DOHH2 (cell line): ENCODE data around the gene OLFM1.

ENCODE experiments used
- H3F3A ChIP-seq: fragments of 200-600 bp; sonication (generic), shearing (Covaris generic); 2 replicates; pipeline ENCODE4 v1.6.0; 2016; ENCODE audit warnings: antibody characterized with exemption, mild to moderate bottlenecking; ENCODE audit not compliant: control insufficient read depth, insufficient read depth
- H3K27ac ChIP-seq: fragments of 200-600 bp; sonication (generic); 2 replicates; pipeline ENCODE4 v1.5.1; 2014; ENCODE audit warnings: low read depth, mild to moderate bottlenecking, low read length, moderate library complexity
- H3K27me3 ChIP-seq: fragments of 200-600 bp; sonication (generic); 2 replicates; pipeline ENCODE4 v1.6.1; 2014; ENCODE audit warnings: mild to moderate bottlenecking, low read length, mixed read lengths; ENCODE audit not compliant: control insufficient read depth
- H3K36me3 ChIP-seq: fragments of 200-600 bp; sonication (generic); 2 replicates; pipeline ENCODE4 v1.6.1; 2014; ENCODE audit warnings: mild to moderate bottlenecking, low read length, moderate library complexity, mixed read lengths; ENCODE audit not compliant: control insufficient read depth
- H3K4me1 ChIP-seq: fragments of 200-600 bp; sonication (generic); 2 replicates; pipeline ENCODE4 v1.6.1; 2014; ENCODE audit warnings: mild to moderate bottlenecking, low read length, mixed read lengths; ENCODE audit not compliant: control insufficient read depth
- H3K4me2 ChIP-seq: fragments of 200-600 bp; sonication (generic); 2 replicates; pipeline ENCODE4 v1.6.0; 2014; ENCODE audit warnings: mild to moderate bottlenecking, low read length, moderate library complexity
- H3K4me3 ChIP-seq: fragments of 200-600 bp; sonication (generic); 2 replicates; pipeline ENCODE4 v1.5.1; 2014; ENCODE audit warnings: mild to moderate bottlenecking, low read length, mixed read lengths
- H3K79me2 ChIP-seq: fragments of 200-600 bp; sonication (generic); 2 replicates; pipeline ENCODE4 v1.6.1; 2014; ENCODE audit warnings: mild to moderate bottlenecking, low read length, mixed read lengths; ENCODE audit not compliant: control insufficient read depth
- H3K9me2 ChIP-seq: fragments of 200-600 bp; sonication (generic); replicated peaks from 2 replicates; pipeline ENCODE4 v1.6.1; 2014; ENCODE audit warnings: mild to moderate bottlenecking, low read length, mixed read lengths; ENCODE audit not compliant: control insufficient read depth
- H3K9me3 ChIP-seq: fragments of 200-600 bp; sonication (generic); 2 replicates; pipeline ENCODE4 v1.6.1; 2014; ENCODE audit warnings: antibody characterized with exemption, low read length, mixed read lengths; ENCODE audit not compliant: control insufficient read depth, insufficient read depth
- H4K20me1 ChIP-seq: fragments of 200-600 bp; sonication (generic); 2 replicates; pipeline ENCODE4 v1.6.0; 2014; ENCODE audit warnings: low read depth, mild to moderate bottlenecking, antibody characterized with exemption, low read length, moderate library complexity; ENCODE audit not compliant: control insufficient read depth, insufficient read depth
- CTCF ChIP-seq: fragments of 200-600 bp; sonication (generic); IDR thresholded peaks from one replicate; pipeline ENCODE4 v1.5.1; 2014; ENCODE audit warnings: antibody characterized with exemption, mild to moderate bottlenecking, low read depth, low read length; ENCODE audit not compliant: poor library complexity, severe bottlenecking
- EZH2phosphoT487 ChIP-seq: fragments of 200-600 bp; sonication (generic); IDR thresholded peaks from 2 replicates; pipeline ENCODE4 v1.6.1; 2017; ENCODE audit warnings: borderline replicate concordance, mild to moderate bottlenecking, antibody characterized with exemption, low read length, moderate library complexity, mixed read lengths

The OLFM1 gene

GRCh38 chr9:135119496-135120064 lies 32.1 kb downstream of the OLFM1 start:
- Histone ChIP-seq H3K9me2 (no peaks in the 10 kb centered on the region), H3K4me2 (no peak overlapping the region), H3K27ac (no peak overlapping the region), H3K27me3 (no peaks in the 10 kb centered on the region), H3K4me1 (no peaks in the 10 kb centered on the region), H3K9me3 (peaks cover 2% of the 10 kb centered on the region; the same call in 1 of the 2 replicates), H3K4me3 (no peak overlapping the region), H4K20me1 (no peaks in the 10 kb centered on the region), H3F3A (no peaks in the 10 kb centered on the region), H3K36me3 (no peaks in the 10 kb centered on the region), H3K79me2 (no peaks in the 10 kb centered on the region)
- TF ChIP-seq EZH2phosphoT487 (no peak), CTCF (no peak)

GRCh38 chr9:135120249-135120648 lies 32.8 kb downstream of the OLFM1 start:
- H3K9me3 ChIP-seq: peaks cover 2% of the 10 kb centered on the region; the same call in 1 of the 2 replicates
- no peak overlapping the region for H3K4me3 ChIP-seq
- no peaks in the 10 kb centered on the region for H3F3A ChIP-seq
- H3K27ac ChIP-seq: no peak overlapping the region
- no peaks in the 10 kb centered on the region for H3K4me1 ChIP-seq
- H3K36me3 ChIP-seq: no peaks in the 10 kb centered on the region
- TF ChIP-seq EZH2phosphoT487: no peak
- H3K4me2 ChIP-seq: no peak overlapping the region
- no peaks in the 10 kb centered on the region for H3K9me2 ChIP-seq
- H3K79me2 ChIP-seq: no peaks in the 10 kb centered on the region
- H3K27me3 ChIP-seq: no peaks in the 10 kb centered on the region
- H4K20me1 ChIP-seq: no peaks in the 10 kb centered on the region

- Histone ChIP-seq H3F3A (no peaks in the 10 kb centered on the region), H3K27me3 (no peaks in the 10 kb centered on the region), H3K36me3 (no peaks in the 10 kb centered on the region), H3K9me2 (no peaks in the 10 kb centered on the region), H3K9me3 (peaks cover 2% of the 10 kb centered on the region; the same call in 1 of the 2 replicates), H3K27ac (no peak overlapping the region), H3K4me3 (no peak overlapping the region), H4K20me1 (no peaks in the 10 kb centered on the region), H3K79me2 (no peaks in the 10 kb centered on the region), H3K4me2 (no peak overlapping the region), H3K4me1 (no peaks in the 10 kb centered on the region)
- TF ChIP-seq CTCF: no peak
- TF ChIP-seq EZH2phosphoT487: no peak
Measured at GRCh38 chr9:135122316-135122715, 34.8 kb downstream of the OLFM1 start.

- Histone ChIP-seq H3K79me2 (no peaks in the 10 kb centered on the region), H3K4me1 (no peaks in the 10 kb centered on the region), H3K27ac (no peak overlapping the region), H3F3A (no peaks in the 10 kb centered on the region), H4K20me1 (no peaks in the 10 kb centered on the region), H3K9me2 (no peaks in the 10 kb centered on the region), H3K4me3 (no peak overlapping the region), H3K9me3 (peaks cover 2% of the 10 kb centered on the region; the same call in 1 of the 2 replicates), H3K36me3 (no peaks in the 10 kb centered on the region), H3K27me3 (no peaks in the 10 kb centered on the region), H3K4me2 (no peak overlapping the region)
- TF ChIP-seq CTCF (no peak), EZH2phosphoT487 (no peak)
Measured at GRCh38 chr9:135123126-135123772, 35.8 kb downstream of the OLFM1 start.
